ENCODE data around the gene KRAS.

GRCh38 chr12:25184132-25184531 lies 66.6 kb downstream of the KRAS start:
- TF ChIP-seq CTCF (IDR thresholded peaks at IDR 0.05) (no peak), POLR2AphosphoS5 (IDR thresholded peaks at IDR 0.05) (no peak)

All from breast epithelium (tissue), 3 donors.